SK-N-MC (cell line): ENCODE results near the gene ADGRG7.

Source experiments
- EZH2 ChIP-seq: fragments of 200-600 bp; sonication (generic); IDR thresholded peaks from one replicate; pipeline ENCODE4 v1.6.1; 2017; ENCODE audit warnings: antibody characterized with exemption
- FOXP2 ChIP-seq: optimal IDR thresholded peaks from 2 replicates; pipeline ENCODE3; 2011; ENCODE audit warnings: mild to moderate bottlenecking, moderate library complexity; ENCODE audit not compliant: insufficient read depth; ENCODE audit errors: extremely low read length, control extremely low read depth

GRCh38 chr3:100700708-100701107 lies 91.3 kb downstream of the ADGRG7 start:
- no peak for TF ChIP-seq EZH2
- no peak for TF ChIP-seq FOXP2
